Activated T-cell treated with anti-CD3 and anti-CD28 coated beads, Interleukin-2, amount 50 U/mL, for 24 hours (primary cell): ENCODE data around the gene ECM1.

Experiments
- DNase-seq: peaks from one replicate; pipeline ENCODE4 v3.0.0-alpha.2; 2020
- H3K27ac Mint-ChIP-seq: 2 replicates; pipeline ENCODE4 v1.8.0; 2020; ENCODE audit warnings: mild to moderate bottlenecking, mixed read lengths
- H3K27me3 Mint-ChIP-seq: 2 replicates; pipeline ENCODE4 v1.8.0; 2020; ENCODE audit warnings: mixed read lengths
- H3K36me3 Mint-ChIP-seq: 2 replicates; pipeline ENCODE4 v1.8.0; 2020; ENCODE audit warnings: low read depth, mixed read lengths
- H3K4me1 Mint-ChIP-seq: 2 replicates; pipeline ENCODE4 v1.8.0; 2020; ENCODE audit warnings: low read depth, mixed read lengths
- H3K4me3 Mint-ChIP-seq: 2 replicates; pipeline ENCODE4 v1.8.0; 2020; ENCODE audit warnings: mild to moderate bottlenecking, moderate library complexity, mixed read lengths
- H3K9me3 Mint-ChIP-seq: 2 replicates; pipeline ENCODE4 v1.8.0; 2020; ENCODE audit warnings: mixed read lengths

ECM1 gene

DNA sequence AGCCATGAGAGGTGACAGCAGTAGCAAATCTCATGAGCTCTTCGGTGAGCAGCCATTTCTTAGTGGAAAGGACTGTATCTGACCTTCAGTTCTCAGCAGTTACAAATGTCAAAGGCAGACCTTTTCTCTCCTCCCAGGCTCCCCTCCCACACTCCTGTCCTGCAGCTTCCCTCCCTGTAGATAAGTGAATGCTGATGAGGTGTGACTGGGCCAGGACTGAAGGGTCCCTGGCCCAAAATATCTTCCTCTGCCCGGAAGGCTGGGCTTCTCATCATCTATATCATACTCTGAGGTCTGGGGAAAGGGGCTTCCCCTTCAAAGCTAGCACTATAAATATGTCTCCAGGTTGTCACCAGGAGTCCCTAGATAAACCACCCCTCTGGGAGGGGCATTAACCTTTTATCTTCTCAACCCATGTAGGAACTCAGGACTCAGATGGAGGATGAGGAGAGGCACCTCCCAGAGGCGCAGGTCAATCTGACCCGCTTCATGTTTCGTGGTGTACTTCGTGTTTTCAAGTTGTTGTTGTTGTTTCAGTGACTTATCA lies 37.6 kb downstream of the ECM1 start:
- Mint-ChIP-seq H3K4me3 (no peak overlapping the region), H3K36me3 (no peaks in the 10 kb centered on the region), H3K27ac (no peak overlapping the region), H3K9me3 (no peaks in the 10 kb centered on the region), H3K27me3 (peaks cover 35% of the 10 kb centered on the region), H3K4me1 (peaks cover 8% of the 10 kb centered on the region)
- no peak for DNase-seq

DNA sequence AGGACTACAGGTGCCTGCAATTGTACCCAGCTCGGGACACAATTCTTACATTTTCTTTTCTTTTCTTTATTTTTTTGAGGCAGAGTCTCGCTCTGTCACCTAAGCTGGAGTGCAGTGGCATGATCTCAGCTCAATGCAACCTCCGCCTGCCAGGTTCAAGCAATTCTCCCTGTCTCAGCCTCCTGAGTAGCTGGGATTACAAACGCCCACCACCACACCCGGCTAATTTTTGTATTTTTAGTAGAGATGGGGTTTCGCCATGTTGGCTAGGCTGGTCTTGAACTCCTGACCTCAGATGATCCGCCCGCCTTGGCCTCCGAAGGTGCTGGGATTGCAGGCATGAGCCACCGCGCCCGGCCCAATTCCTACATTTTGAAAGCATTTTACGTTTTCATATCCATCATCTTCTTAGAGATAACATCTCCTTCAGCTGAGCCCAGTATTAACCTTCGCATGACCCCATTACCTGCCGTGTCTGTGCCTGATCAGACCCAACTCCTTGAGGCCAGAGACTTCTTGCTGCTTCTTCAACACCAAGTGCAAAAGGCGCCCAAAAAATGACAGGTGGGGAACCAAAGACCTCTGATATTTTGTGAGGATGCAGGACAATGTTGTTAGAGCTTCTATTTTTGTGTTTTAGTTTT lies 38.5 kb downstream of the ECM1 start:
- Mint-ChIP-seq H3K4me3 (no peak overlapping the region), H3K4me1 (peaks cover 15% of the 10 kb centered on the region), H3K9me3 (no peaks in the 10 kb centered on the region), H3K27ac (no peak overlapping the region), H3K27me3 (peaks cover 44% of the 10 kb centered on the region), H3K36me3 (no peaks in the 10 kb centered on the region)
- no peak for DNase-seq

DNA sequence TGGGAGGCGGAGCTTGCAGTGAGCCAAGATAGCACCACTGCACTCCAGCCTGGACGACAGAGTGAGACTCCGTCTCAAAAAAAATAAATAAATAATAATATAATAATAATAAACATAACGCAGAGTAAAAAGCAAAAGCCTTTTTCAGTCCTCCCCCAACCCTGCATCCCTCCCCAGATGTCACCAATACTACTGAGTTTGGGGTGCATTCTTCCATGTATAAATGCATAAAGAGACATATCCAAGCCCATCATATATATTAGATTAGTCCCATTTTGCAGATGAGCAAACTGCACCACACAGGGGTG lies 40.4 kb downstream of the ECM1 start:
- H3K4me3 Mint-ChIP-seq: peak overlapping the region; percentile 65
- peaks cover 31% of the 10 kb centered on the region for H3K4me1 Mint-ChIP-seq
- H3K36me3 Mint-ChIP-seq: no peaks in the 10 kb centered on the region
- peaks cover 47% of the 10 kb centered on the region for H3K27me3 Mint-ChIP-seq
- H3K27ac Mint-ChIP-seq: no peak overlapping the region
- DNase-seq: no peak
- no peaks in the 10 kb centered on the region for H3K9me3 Mint-ChIP-seq

DNA sequence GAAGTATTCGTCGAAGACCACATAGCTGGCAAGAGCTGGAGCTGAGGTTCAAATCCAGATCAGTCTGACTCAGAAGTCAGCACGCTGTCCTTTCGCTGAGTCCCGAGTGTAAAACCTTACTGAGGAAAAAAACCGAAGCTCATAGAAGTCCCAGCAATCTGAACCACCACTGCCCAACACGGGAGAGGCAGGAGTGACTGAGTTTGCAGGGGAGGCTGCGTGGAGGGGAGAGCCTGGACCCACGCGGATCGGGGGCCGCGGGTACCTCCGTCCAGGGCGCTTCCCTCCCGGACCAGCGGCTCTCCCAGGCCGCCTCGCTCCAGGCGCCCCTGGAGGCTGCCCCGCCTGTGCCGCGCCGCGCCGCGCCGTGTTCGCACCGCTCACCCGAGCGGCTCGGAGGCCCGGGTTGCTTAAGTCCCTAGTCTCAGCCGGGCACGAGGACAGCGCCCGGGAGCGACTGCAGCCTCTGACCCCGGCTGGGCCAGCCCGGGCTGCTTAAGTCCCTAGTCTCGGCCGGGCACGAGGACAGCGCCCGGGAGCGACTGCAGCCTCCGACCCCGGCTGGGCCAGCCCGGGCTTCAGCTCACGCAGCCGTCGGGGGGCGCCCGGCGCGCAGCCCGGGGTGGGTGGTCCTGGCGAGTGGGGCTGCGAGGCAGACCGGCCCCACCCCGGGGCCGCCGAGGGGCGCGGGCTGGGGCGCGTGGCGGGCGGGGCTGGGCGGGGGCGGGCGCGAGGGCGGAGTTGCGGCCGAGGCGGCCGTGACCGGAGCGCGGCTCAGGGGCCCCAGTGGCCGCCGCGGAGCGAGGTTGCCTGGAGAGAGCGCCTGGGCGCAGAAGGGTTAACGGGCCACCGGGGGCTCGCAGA lies 41.0 kb downstream of the ECM1 start, which contains the start of gene ADAMTSL4:
ADAMTSL4 (plus strand) TSS at position 777 of the 864 bp plus-strand sequence. CDS start 2,881 bp downstream, outside the sequence.
- DNase-seq: peak; percentile 61
- Mint-ChIP-seq H3K4me3 (peak within 1 kb of the TSS; percentile 71), H3K27me3 (peaks cover 42% of the 10 kb centered on the region), H3K27ac (peak within 1 kb of the TSS; percentile 37), H3K4me1 (peaks cover 33% of the 10 kb centered on the region), H3K9me3 (no peaks in the 10 kb centered on the region), H3K36me3 (no peaks in the 10 kb centered on the region)

- H3K27ac Mint-ChIP-seq: peak overlapping the region; percentile 37
- peaks cover 33% of the 10 kb centered on the region for H3K4me1 Mint-ChIP-seq
- no peaks in the 10 kb centered on the region for H3K36me3 Mint-ChIP-seq
- H3K9me3 Mint-ChIP-seq: no peaks in the 10 kb centered on the region
- DNase-seq: no peak
- H3K4me3 Mint-ChIP-seq: peak overlapping the region; percentile 71
- H3K27me3 Mint-ChIP-seq: peaks cover 42% of the 10 kb centered on the region
Observed at GRCh38 chr1:150549496-150550221, 41.8 kb downstream of the ECM1 start.

- no peak for DNase-seq
- Mint-ChIP-seq H3K9me3 (no peaks in the 10 kb centered on the region), H3K27ac (no peak overlapping the region), H3K27me3 (peaks cover 39% of the 10 kb centered on the region), H3K36me3 (peaks cover 2% of the 10 kb centered on the region), H3K4me3 (no peak overlapping the region), H3K4me1 (peaks cover 33% of the 10 kb centered on the region)
Observed at GRCh38 chr1:150550222-150551050, 42.5 kb downstream of the ECM1 start.

DNA sequence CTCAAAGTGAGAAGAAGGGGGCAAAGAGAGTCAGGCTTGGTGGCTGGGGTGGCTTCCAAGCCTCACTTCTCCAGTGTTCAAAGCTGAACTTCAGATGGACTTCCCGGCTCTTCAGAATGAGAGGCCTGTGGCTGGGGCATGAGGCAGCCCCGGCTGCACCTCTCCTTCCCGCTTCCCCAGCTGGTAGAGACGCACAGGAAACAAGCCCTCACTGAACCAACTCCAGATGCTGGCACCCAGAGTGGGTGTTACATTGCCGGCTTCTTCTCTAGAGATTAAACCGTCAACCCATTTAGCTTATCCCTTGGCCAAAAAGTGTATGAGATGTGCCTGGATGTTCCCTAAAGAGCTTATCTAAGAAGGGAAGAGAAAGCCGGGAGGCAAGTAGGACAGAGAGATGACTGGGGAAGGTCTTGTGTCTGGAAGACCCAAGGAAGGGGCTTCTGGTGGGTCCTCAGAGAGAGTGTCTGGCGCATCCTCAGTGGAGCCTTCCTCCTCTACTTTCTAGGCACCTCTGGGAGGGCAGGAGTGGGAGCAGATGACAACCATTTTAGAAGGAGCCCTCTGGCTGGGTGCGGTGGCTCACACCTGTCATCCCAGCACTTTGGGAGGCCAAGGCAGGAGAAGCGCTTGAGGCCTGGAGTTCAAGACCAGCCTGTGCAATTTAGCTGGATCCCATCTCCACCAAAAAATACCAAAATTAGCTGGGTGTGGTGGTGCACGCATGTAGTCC lies 43.3 kb downstream of the ECM1 start:
- peaks cover 2% of the 10 kb centered on the region for H3K36me3 Mint-ChIP-seq
- H3K9me3 Mint-ChIP-seq: no peaks in the 10 kb centered on the region
- H3K27ac Mint-ChIP-seq: peak overlapping the region; percentile 40
- no peak overlapping the region for H3K4me3 Mint-ChIP-seq
- H3K27me3 Mint-ChIP-seq: peaks cover 34% of the 10 kb centered on the region
- peaks cover 33% of the 10 kb centered on the region for H3K4me1 Mint-ChIP-seq
- DNase-seq: no peak

- Mint-ChIP-seq H3K27ac (no peak overlapping the region), H3K4me3 (no peak overlapping the region), H3K27me3 (peaks cover 30% of the 10 kb centered on the region), H3K36me3 (peaks cover 2% of the 10 kb centered on the region), H3K4me1 (peaks cover 33% of the 10 kb centered on the region), H3K9me3 (no peaks in the 10 kb centered on the region)
- no peak for DNase-seq
Observed at GRCh38 chr1:150551784-150552127, 43.8 kb downstream of the ECM1 start.

DNA sequence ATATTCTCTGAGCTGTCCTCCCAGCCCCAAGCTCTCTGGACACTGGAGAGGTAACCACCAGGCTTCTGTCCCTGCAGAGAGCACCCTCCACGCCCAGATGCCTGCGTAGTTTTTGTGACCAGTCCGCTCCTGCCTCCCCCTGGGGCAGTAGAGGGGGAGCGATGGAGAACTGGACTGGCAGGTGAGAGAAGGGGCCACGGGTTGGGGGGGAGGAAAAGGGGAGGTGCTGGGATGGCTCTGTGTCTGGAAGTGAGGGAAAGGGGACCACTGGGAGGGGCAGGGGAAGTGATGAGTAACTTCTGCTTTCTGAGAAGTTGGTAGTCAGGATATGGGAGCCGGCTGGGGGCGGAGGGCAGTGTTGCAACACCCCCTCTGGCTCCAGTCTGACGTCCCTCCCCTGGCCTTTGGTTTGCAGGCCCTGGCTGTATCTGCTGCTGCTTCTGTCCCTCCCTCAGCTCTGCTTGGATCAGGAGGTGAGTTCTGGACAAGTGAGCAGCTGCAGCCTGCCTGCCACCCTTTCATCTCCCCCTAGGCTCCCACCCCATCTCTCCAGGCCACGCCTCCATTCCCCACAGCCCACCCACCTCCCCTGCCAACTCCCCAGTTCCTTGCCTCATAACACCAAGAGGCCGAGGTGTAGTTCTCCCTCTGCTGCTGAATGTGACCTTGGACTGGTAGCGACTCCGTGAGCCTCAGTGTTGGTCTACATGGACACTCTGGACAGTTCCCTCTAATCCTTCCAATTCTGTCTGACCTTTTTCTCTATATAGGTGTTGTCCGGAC lies 44.4 kb downstream of the ECM1 start:
- no peak for DNase-seq
- peaks cover 26% of the 10 kb centered on the region for H3K27me3 Mint-ChIP-seq
- no peak overlapping the region for H3K4me3 Mint-ChIP-seq
- no peak overlapping the region for H3K27ac Mint-ChIP-seq
- peaks cover 33% of the 10 kb centered on the region for H3K4me1 Mint-ChIP-seq
- peaks cover 2% of the 10 kb centered on the region for H3K36me3 Mint-ChIP-seq
- no peaks in the 10 kb centered on the region for H3K9me3 Mint-ChIP-seq

DNA sequence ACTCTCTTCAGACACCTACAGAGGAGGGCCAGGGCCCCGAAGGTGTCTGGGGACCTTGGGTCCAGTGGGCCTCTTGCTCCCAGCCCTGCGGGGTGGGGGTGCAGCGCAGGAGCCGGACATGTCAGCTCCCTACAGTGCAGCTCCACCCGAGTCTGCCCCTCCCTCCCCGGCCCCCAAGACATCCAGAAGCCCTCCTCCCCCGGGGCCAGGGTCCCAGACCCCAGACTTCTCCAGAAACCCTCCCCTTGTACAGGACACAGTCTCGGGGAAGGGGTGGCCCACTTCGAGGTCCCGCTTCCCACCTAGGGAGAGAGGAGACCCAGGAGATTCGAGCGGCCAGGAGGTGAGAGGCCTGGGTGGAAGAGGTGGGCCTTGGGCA lies 45.0 kb downstream of the ECM1 start:
- peaks cover 33% of the 10 kb centered on the region for H3K4me1 Mint-ChIP-seq
- no peaks in the 10 kb centered on the region for H3K9me3 Mint-ChIP-seq
- peaks cover 2% of the 10 kb centered on the region for H3K36me3 Mint-ChIP-seq
- no peak overlapping the region for H3K27ac Mint-ChIP-seq
- no peak for DNase-seq
- H3K27me3 Mint-ChIP-seq: peaks cover 26% of the 10 kb centered on the region
- no peak overlapping the region for H3K4me3 Mint-ChIP-seq

GRCh38 chr1:150553392-150554085 lies 45.6 kb downstream of the ECM1 start:
- Mint-ChIP-seq H3K27ac (no peak overlapping the region), H3K4me1 (peaks cover 30% of the 10 kb centered on the region), H3K4me3 (no peak overlapping the region), H3K27me3 (peaks cover 24% of the 10 kb centered on the region), H3K9me3 (no peaks in the 10 kb centered on the region), H3K36me3 (peaks cover 2% of the 10 kb centered on the region)
- no peak for DNase-seq

DNA sequence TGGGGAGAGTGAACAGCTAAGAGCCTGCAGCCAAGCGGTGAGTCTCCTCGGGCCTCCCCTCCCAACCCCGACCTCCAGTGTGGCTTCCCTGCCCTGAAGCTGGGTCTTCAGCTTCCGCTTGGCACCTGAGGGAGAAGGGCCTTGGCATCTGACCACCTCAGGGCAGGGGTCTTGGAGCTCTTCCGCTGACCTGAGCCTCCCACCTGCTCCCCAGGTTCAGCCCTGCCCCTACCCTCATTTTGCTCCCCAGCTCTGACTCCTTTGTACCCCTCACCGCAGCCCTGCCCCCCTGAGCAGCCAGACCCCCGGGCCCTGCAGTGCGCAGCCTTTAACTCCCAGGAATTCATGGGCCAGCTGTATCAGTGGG lies 46.2 kb downstream of the ECM1 start:
- H3K36me3 Mint-ChIP-seq: peaks cover 2% of the 10 kb centered on the region
- H3K27me3 Mint-ChIP-seq: peaks cover 23% of the 10 kb centered on the region
- no peak overlapping the region for H3K27ac Mint-ChIP-seq
- DNase-seq: no peak
- no peak overlapping the region for H3K4me3 Mint-ChIP-seq
- peaks cover 29% of the 10 kb centered on the region for H3K4me1 Mint-ChIP-seq
- H3K9me3 Mint-ChIP-seq: no peaks in the 10 kb centered on the region
